ENCODE results near the gene PPP2R5D.

DNA sequence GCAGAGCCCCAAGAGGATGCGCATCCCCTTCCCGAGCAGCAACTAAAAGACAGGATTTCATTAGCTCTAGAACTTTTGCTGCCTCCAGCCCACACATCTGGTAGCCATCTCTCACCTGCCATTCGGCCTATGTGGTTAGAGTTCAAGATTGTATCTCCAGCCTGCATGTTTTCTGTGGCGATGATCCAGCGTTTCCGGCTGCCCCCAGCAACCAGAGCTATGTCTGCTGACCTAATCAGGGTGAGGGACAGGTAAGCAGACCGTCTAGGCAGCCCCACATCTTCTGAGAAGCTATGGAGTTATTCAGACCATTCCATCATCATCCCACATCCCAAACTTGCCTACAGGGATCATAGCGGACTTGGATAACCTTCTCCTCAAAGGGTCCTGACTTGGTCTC lies 71.6 kb downstream of the PPP2R5D start:
- TF ChIP-seq, protein P1, sequence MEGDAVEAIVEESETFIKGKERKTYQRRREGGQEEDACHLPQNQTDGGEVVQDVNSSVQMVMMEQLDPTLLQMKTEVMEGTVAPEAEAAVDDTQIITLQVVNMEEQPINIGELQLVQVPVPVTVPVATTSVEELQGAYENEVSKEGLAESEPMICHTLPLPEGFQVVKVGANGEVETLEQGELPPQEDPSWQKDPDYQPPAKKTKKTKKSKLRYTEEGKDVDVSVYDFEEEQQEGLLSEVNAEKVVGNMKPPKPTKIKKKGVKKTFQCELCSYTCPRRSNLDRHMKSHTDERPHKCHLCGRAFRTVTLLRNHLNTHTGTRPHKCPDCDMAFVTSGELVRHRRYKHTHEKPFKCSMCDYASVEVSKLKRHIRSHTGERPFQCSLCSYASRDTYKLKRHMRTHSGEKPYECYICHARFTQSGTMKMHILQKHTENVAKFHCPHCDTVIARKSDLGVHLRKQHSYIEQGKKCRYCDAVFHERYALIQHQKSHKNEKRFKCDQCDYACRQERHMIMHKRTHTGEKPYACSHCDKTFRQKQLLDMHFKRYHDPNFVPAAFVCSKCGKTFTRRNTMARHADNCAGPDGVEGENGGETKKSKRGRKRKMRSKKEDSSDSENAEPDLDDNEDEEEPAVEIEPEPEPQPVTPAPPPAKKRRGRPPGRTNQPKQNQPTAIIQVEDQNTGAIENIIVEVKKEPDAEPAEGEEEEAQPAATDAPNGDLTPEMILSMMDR (IDR thresholded peaks at IDR 0.05; ENCODE audit: poor library complexity) = no peak
- TF ChIP-seq EZH2phosphoT487 (IDR thresholded peaks at IDR 0.05; ENCODE audit: low read depth, severe bottlenecking, unreplicated experiment) = no peak
